Spleen (tissue), 11 donors: ENCODE data around the gene COL16A1. TPM values are rescaled to one million over a fixed set of nuclear protein-coding genes. Genes with fewer than 3 reads are reported as not detected.

Experiments
- DNase-seq: peaks from one replicate; pipeline ENCODE4 v3.0.0-alpha.2; 2020
- H3K27ac ChIP-seq, 8 donors: fragments of 200-600 bp; sonication (generic) in 7 of 8; 1 replicate in 4 of 8; 2 replicates in 4 of 8; pipeline versions ENCODE4 v1.5.0 to v1.8.0; 2016 to 2021; ENCODE audit warnings: inconsistent platforms in 4 of 8, mild to moderate bottlenecking in 4 of 8, moderate library complexity in 1 of 8
- H3K27me3 ChIP-seq, 7 donors: fragments of 200-600 bp; sonication (generic) in 6 of 7; replicated peaks in 1 of 7; 1 replicate in 4 of 7; 2 replicates in 3 of 7; pipeline versions ENCODE4 v1.5.0 to v1.8.0; 2016 to 2021; ENCODE audit warnings: inconsistent platforms in 3 of 7, mild to moderate bottlenecking in 1 of 7
- H3K36me3 ChIP-seq, 6 donors: fragments of 200-600 bp; sonication (generic) in 5 of 6; 1 replicate in 4 of 6; 2 replicates in 2 of 6; pipeline versions ENCODE4 v1.5.0 to v1.8.0; 2016 to 2021; ENCODE audit warnings: inconsistent platforms in 2 of 6
- H3K4me1 ChIP-seq, 6 donors: fragments of 200-600 bp; sonication (generic) in 5 of 6; 1 replicate in 3 of 6; 2 replicates in 3 of 6; pipeline versions ENCODE4 v1.5.0 to v1.8.0; 2016 to 2021; ENCODE audit warnings: inconsistent platforms in 3 of 6
- H3K4me3 ChIP-seq, 8 donors: fragments of 200-600 bp; sonication (generic) in 7 of 8; 1 replicate in 4 of 8; 2 replicates in 4 of 8; pipeline versions ENCODE4 v1.5.0 to v1.8.0; 2016 to 2021; ENCODE audit warnings: inconsistent platforms in 4 of 8, mild to moderate bottlenecking in 4 of 8, moderate library complexity in 2 of 8
- H3K9me3 ChIP-seq, 8 donors: fragments of 200-600 bp; sonication (generic) in 7 of 8; 1 replicate in 4 of 8; 2 replicates in 4 of 8; pipeline versions ENCODE4 v1.5.0 to v1.8.0; 2016 to 2021; ENCODE audit warnings: inconsistent platforms in 4 of 8
- CTCF ChIP-seq, 11 experiments: fragments of 200-600 bp in 7 of 11; fragments of 450-650 bp in 4 of 11; sonication (generic) in 4 of 11; IDR thresholded peaks in 8 of 11; conservative IDR thresholded peaks in 3 of 11; 1 replicate in 7 of 11; 2 replicates in 4 of 11; pipeline versions ENCODE4 v1.4.0 to v1.8.0; 2016 to 2021; ENCODE audit warnings: antibody characterized with exemption in 11 of 11, inconsistent platforms in 4 of 11, mild to moderate bottlenecking in 1 of 11
- POLR2A ChIP-seq, 3 donors: fragments of 450-650 bp; IDR thresholded peaks; one replicate each; pipeline ENCODE4 v1.5.1; 2017; ENCODE audit warnings: antibody characterized with exemption in 3 of 3, mild to moderate bottlenecking in 1 of 3
- POLR2AphosphoS5 ChIP-seq, 3 donors: sonication (generic); formaldehyde crosslinking; IDR thresholded peaks; one replicate each; pipeline ENCODE4 v1.5.1; 2017; ENCODE audit warnings: antibody characterized with exemption in 3 of 3
- WGBS, 5 donors: extraction: QIAGEN DNeasy Blood & Tissue Kit in 3 of 5; methylation state at CpG; one replicate each; pipeline versions ENCODE4 v1.1.5 to v1.1.7; 2013 to 2018; 5-methylcytosine and 5-hydroxymethylcytosine counted together
- intact Hi-C: fragments of 100-400 bp; cut with DNase I; formaldehyde crosslinking; loops from one replicate; pipeline ENCODE4 v1.15.0; 2023; ENCODE audit warnings: low total_unique reads
- polyA plus RNA-seq, 3 donors: library from polyadenylated mRNA; stranded (reverse); fragments of 200-250 nt; gene quantifications; one replicate each; pipeline ENCODE4 v1.2.1, GENCODE V29; 2013
- total RNA-seq, 7 donors: library from RNA; depleted of rRNA in 3 of 7; stranded (reverse); fragments of >200 nt in 3 of 7; fragmentation: NEBNext Ultra II Directional in 4 of 7; extraction: Animal tissue kit (Norgen Biotek cat#: 25700) in 4 of 7; gene quantifications; one replicate each; pipeline versions ENCODE4 v1.1.0 to v1.2.1, GENCODE V29; 2016 to 2021
- donor health status: healthy with polysubstance abuse.
- donor health status: DM: no; HTN: no; CAD: no; lungs with moderate emphysema.
- donor health status: DM: no; HTN: no; CAD: no.
- donor health status: Bipolar disorder and iron deficiency.
- donor health status: healthy.
- donor health status: DM: no; HTN: no; CAD: no.
- donor health status: DM: yes; HTN: yes; CAD: no.

Gene COL16A1
- total and polyA plus RNA-seq, 10 donors, result 4.7 to 25.6 (median 12.5) TPM

GRCh38 chr1:31715087-31715872 lies 11.5 kb upstream of the COL16A1 start:
- intact Hi-C loops, result loop anchor here (10.0 kb wide), 1 partner anchor 50 kb away; no protein-coding TSS in a partner anchor
- peak overlapping the region; percentile 25 to 69 (median 36) for H3K4me3 ChIP-seq
- 1 to 6% (median 2%) methylated on average over 31 to 44 of the region's 44 CpGs for WGBS, 5 donors
- no peaks in the 10 kb centered on the region for H3K9me3 ChIP-seq
- H3K36me3 ChIP-seq, result no peaks in the 10 kb centered on the region
- H3K4me1 ChIP-seq, result peaks cover 13 to 31% (median 24%) of the 10 kb centered on the region in 6 donors
- TF ChIP-seq CTCF (IDR thresholded peaks at IDR 0.05 in 8 of 11, conservative IDR thresholded peaks at IDR 0.05 in 3 of 11) (peak; percentile 39 to 81 (median 72)), POLR2A (IDR thresholded peaks at IDR 0.05) (no peak), POLR2AphosphoS5 (IDR thresholded peaks at IDR 0.05) (peak in 2 of 3 donors; percentile 44 to 68)
- H3K27me3 ChIP-seq, result peaks cover 0 to 58% (median 8%) of the 10 kb centered on the region in 7 donors
- peak; percentile 87 for DNase-seq
- H3K27ac ChIP-seq, result peak overlapping the region; percentile 60 to 84 (median 82)

DNA sequence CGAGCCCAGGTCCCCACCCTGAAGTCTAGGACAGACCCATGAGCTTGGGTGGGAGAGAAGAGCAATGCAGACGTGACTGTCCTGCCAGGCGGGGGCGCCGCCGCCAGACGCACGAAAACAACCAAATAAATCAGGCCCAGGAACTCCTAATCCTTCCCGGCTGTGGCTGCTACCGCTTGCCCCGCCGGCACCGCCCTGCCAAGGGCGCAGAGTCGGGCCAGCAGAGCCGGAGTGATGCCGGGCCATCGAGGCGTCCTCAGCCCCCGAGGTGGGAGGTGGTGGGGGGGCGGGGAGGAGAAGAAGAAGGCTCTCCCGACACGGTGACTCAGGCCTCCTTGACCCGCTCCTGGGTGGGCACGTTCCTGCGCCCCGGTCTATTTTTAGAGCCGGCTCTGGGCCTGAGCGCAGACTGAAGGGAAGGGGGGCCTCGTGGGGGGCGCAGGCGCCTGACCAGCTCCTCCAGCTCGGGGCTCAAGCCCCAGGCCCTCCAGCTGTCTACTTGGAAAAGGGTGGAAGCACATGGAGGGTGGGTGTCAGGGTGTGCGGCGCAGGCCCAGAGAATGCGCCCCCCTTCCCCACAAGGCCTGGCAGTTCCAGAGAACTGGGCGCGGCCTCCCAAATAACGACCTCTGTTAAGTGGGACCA lies 10.7 kb upstream of the COL16A1 start:
- H3K36me3 ChIP-seq, result no peaks in the 10 kb centered on the region
- peak overlapping the region; percentile 25 to 69 (median 36) for H3K4me3 ChIP-seq
- peaks cover 13 to 31% (median 24%) of the 10 kb centered on the region in 6 donors for H3K4me1 ChIP-seq
- H3K27ac ChIP-seq, result peak overlapping the region; percentile 60 to 84 (median 82)
- 1 to 3% (median 2%) methylated on average over 16 to 39 of the region's 39 CpGs for WGBS, 5 donors
- DNase-seq, result peak; percentile 80
- peaks cover 0 to 52% (median 8%) of the 10 kb centered on the region in 7 donors for H3K27me3 ChIP-seq
- no peaks in the 10 kb centered on the region for H3K9me3 ChIP-seq
- TF ChIP-seq CTCF (IDR thresholded peaks at IDR 0.05 in 8 of 11, conservative IDR thresholded peaks at IDR 0.05 in 3 of 11), result peak in 7 of 11 experiments; percentile 16 to 54 (median 41)
- no peak for TF ChIP-seq POLR2A (IDR thresholded peaks at IDR 0.05)
- peak in 2 of 3 donors; percentile 21 to 46 for TF ChIP-seq POLR2AphosphoS5 (IDR thresholded peaks at IDR 0.05)
- intact Hi-C loops, result loop anchor here (10.0 kb wide), 1 partner anchor 50 kb away; no protein-coding TSS in a partner anchor

- Histone ChIP-seq H3K27me3 (peaks cover 0 to 41% (median 8%) of the 10 kb centered on the region in 7 donors), H3K27ac (peak overlapping the region in 2 of 8 donors; percentile 22 to 28), H3K4me1 (peaks cover 13 to 37% (median 27%) of the 10 kb centered on the region in 6 donors), H3K4me3 (no peak overlapping the region), H3K36me3 (no peaks in the 10 kb centered on the region), H3K9me3 (no peaks in the 10 kb centered on the region)
- intact Hi-C loops, result loop anchor here (10.0 kb wide), 1 partner anchor 48 kb away; no protein-coding TSS in a partner anchor
- TF ChIP-seq POLR2AphosphoS5 (IDR thresholded peaks at IDR 0.05), result no peak
- no peak for TF ChIP-seq CTCF (IDR thresholded peaks at IDR 0.05 in 8 of 11, conservative IDR thresholded peaks at IDR 0.05 in 3 of 11)
- no peak for TF ChIP-seq POLR2A (IDR thresholded peaks at IDR 0.05)
- 45 to 71% (median 69%) methylated on average over 1 of the region's 1 CpG for WGBS, 5 donors
- no peak for DNase-seq
Observed at GRCh38 chr1:31712630-31713029, 8.8 kb upstream of the COL16A1 start.
